LHCN-M2 (cell line): ENCODE data around the gene ANKRD42. TPM values are rescaled to one million over a fixed set of nuclear protein-coding genes. Genes with fewer than 3 reads are reported as not detected.

Experiments used
- DNase-seq: peaks from one replicate; pipeline ENCODE4 v3.0.0-alpha.2; 2012; ENCODE audit warnings: low read depth
- total RNA-seq: library from RNA; depleted of rRNA; stranded (reverse); fragments of >200 nt; gene quantifications from 2 replicates; pipeline ENCODE4 v1.2.3, GENCODE V29; 2014; rRNA removed

ANKRD42 gene
- total RNA-seq, 1 experiment from 2014 or later = 7.9 TPM

DNA sequence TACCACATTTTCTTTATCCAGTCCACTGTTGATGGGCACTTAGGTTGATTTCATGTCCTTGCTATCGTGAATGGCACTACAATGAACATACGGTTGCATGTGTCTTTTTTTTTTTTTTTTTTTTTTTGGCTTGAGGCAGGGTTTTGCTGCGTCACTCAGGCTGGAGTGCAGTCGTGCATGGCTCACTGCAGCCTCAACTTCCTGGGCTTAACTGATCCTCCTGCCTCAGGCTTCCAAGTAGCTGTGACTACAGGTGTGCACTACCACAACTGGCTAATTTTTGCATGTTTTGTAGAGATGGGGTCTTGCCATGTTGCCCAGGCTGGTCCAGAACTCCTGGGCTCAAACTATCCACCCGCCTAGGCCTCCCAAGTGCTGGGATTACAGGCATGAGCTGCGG lies 94.1 kb downstream of the ANKRD42 start:
- no peak for DNase-seq

DNA sequence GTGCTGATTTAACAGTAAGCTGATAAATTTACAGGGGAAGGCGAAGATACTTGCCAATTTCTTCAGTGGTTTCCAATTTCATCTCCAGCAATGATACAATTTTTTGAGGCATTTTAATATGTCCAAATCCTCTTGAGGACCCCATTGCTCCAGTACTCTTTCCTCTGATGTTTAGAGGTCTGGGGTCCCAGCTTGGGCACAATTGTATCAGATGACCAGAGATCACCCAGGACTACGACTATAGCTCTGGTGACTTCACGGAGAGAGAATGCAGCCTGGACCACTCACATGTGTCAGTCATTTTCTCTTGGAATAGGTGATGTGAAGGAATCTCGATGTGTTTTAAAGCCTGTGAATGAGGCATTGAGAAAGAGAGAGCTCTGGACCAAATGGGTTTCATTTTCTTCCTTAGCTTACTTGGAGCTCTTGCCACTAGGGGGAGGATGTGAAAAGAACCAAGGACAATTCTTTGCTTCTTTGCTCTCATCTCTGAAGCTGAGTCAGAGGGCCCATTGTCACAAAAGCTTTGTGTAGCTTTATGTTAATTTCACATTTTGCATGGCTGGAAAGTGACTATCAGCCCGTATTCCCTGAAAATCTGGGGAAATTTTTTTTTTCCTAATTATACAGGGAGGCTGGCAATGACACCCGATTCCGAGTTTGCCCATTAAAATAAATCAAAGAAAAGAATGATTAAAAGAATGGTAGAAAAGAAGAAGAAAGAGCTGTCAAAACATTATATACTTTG lies 99.4 kb downstream of the ANKRD42 start:
- peak; percentile 74 for DNase-seq

DNA sequence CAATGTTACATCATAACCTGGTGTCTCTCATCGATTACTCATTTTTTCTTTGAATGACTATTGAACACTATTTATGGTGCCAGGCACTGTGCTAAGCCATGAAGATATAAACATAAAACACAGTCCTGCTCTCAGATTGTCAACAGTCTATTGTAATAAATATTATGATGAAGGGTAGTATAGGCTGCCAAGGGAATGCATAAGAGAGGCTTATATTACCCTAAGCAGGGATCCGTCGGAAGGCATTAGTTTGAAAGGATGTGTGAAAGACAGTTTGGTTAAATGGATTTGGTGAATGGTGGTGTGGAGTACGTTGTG lies 99.9 kb downstream of the ANKRD42 start:
- no peak for DNase-seq

GRCh38 chr11:83294208-83294607 lies 100.7 kb downstream of the ANKRD42 start:
- DNase-seq = no peak

Other genes starting within 250 kb of the ANKRD42 start
- 9.6 and 10.4 TPM in 2 replicates for gene RAB30, start 121.8 kb upstream of the ANKRD42 start, total RNA-seq
- gene PCF11, start 36.6 kb upstream of the ANKRD42 start, total RNA-seq = 37.2 and 42.6 TPM in 2 replicates
- gene CCDC90B, start 92.7 kb downstream of the ANKRD42 start, total RNA-seq = 86.2 and 97.6 TPM in 2 replicates